Peyer's patch (tissue), 4 donors: Measurements from ENCODE around the gene CHST1.

Experiments
- POLR2A ChIP-seq, 2 donors: fragments of 450-650 bp; IDR thresholded peaks; one replicate each; pipeline ENCODE4 v1.5.1; 2017; ENCODE audit warnings: antibody characterized with exemption in 2 of 2, mild to moderate bottlenecking in 2 of 2, moderate library complexity in 2 of 2
- TF ChIP-seq, protein P1 (sequence below), 6 experiments: fragments of 450-650 bp in 4 of 6; fragments of 200-600 bp in 2 of 6; sonication (generic) in 1 of 6; IDR thresholded peaks; one replicate each; pipeline ENCODE4 v1.5.1; 2017 to 2019; ENCODE audit warnings: antibody characterized with exemption in 6 of 6, mild to moderate bottlenecking in 3 of 6, moderate library complexity in 1 of 6

DNA sequence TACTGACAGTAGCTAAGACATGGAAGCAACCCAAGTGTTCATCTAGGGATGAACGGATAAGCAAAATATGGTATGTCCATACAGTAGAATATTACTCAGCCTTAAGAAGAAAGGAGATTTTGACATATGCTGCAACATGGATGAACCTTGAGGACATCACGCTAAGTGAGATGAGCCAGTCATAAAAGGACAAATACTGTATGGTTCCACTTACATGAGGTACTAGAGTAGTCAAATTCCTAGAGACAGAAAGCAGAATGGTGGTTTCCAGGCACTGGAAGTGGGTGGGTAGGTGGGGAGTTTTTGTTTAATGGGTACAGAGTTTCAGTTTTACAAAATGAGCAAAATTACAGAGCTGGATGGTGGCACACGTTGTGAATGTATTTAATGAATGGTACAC is 18.1 kb downstream of the CHST1 start:
- TF ChIP-seq, protein P1, sequence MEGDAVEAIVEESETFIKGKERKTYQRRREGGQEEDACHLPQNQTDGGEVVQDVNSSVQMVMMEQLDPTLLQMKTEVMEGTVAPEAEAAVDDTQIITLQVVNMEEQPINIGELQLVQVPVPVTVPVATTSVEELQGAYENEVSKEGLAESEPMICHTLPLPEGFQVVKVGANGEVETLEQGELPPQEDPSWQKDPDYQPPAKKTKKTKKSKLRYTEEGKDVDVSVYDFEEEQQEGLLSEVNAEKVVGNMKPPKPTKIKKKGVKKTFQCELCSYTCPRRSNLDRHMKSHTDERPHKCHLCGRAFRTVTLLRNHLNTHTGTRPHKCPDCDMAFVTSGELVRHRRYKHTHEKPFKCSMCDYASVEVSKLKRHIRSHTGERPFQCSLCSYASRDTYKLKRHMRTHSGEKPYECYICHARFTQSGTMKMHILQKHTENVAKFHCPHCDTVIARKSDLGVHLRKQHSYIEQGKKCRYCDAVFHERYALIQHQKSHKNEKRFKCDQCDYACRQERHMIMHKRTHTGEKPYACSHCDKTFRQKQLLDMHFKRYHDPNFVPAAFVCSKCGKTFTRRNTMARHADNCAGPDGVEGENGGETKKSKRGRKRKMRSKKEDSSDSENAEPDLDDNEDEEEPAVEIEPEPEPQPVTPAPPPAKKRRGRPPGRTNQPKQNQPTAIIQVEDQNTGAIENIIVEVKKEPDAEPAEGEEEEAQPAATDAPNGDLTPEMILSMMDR (IDR thresholded peaks at IDR 0.05): no peak
- TF ChIP-seq POLR2A (IDR thresholded peaks at IDR 0.05): no peak
